Activated CD4-positive, alpha-beta memory T cell treated with anti-CD3 and anti-CD28 coated beads, Interleukin-2, amount 10 ng/mL, durations not matched to agents 7 days and 5 days (primary cell): ENCODE data around the gene TADA2A. TPM values are rescaled to one million over a fixed set of nuclear protein-coding genes. Genes with fewer than 3 reads are reported as not detected.
A peak's percentile ranks its signal among the peaks of the same experiment; 100 is the strongest.
"Not testable (repeated sequence)": the region's sequence is repeated elsewhere in the genome, so short reads cannot be mapped to it uniquely, and the experiment has no call there.

Experiments used
- CTCF ChIA-PET: fragments of 350-600 bp; sonication (Branson Sonifier 250); formaldehyde crosslinking; loops from one replicate; lab custom pipeline; 2021; ENCODE audit warnings: antibody characterized with exemption, inconsistent platforms; lab: Charles Lee
- POLR2A ChIA-PET: fragments of 350-600 bp; sonication (Branson Sonifier 250); formaldehyde crosslinking; loops from one replicate; lab custom pipeline; 2021; ENCODE audit warnings: antibody characterized with exemption; lab: Charles Lee
- DNase-seq: peaks from one replicate; pipeline ENCODE4 v3.0.0-alpha.2; 2020
- H3K27ac Mint-ChIP-seq: one replicate; pipeline ENCODE4 v1.8.0; 2021; ENCODE audit warnings: mild to moderate bottlenecking, mixed read lengths
- H3K27me3 Mint-ChIP-seq: one replicate; pipeline ENCODE4 v1.8.0; 2021; ENCODE audit warnings: mixed read lengths
- H3K36me3 Mint-ChIP-seq: one replicate; pipeline ENCODE4 v1.8.0; 2021; ENCODE audit warnings: low read depth, mixed read lengths
- H3K4me1 Mint-ChIP-seq: one replicate; pipeline ENCODE4 v1.8.0; 2021; ENCODE audit warnings: mixed read lengths
- H3K4me3 Mint-ChIP-seq: one replicate; pipeline ENCODE4 v1.8.0; 2021; ENCODE audit warnings: mild to moderate bottlenecking, mixed read lengths
- H3K9me3 Mint-ChIP-seq: one replicate; pipeline ENCODE4 v1.8.0; 2021; ENCODE audit warnings: mixed read lengths
- total RNA-seq, 2 experiments: library from RNA; stranded (reverse); gene quantifications; one replicate each; pipeline ENCODE4 v1.2.3, GENCODE V29; 2021

The TADA2A gene
- total RNA-seq, 2 experiments from 2014 or later: 42.5 to 43.0 TPM

GRCh38 chr17:37408145-37408479, 1.4 kb downstream of the TADA2A start:
- peaks cover 63% of the 10 kb centered on the region for H3K36me3 Mint-ChIP-seq
- not testable (repeated sequence) for DNase-seq, H3K27me3 Mint-ChIP-seq, H3K9me3 Mint-ChIP-seq
- ChIA-PET CTCF (interaction anchor here (1.4 to 1.9 kb wide), 3 partner anchors 20 to 35 kb away, joined by 4 to 11 read pairs (median 5); no protein-coding TSS in a partner anchor), POLR2A (interaction anchor here (0.6 to 2.9 kb wide), 18 partner anchors 10 to 806 kb away, joined by 3 to 91 read pairs (median 4); partner anchors contain the start of genes MRM1 and SYNRG)
- H3K4me3 Mint-ChIP-seq: peak overlapping the region; percentile 89
- H3K27ac Mint-ChIP-seq: peak overlapping the region; percentile 93
- H3K4me1 Mint-ChIP-seq: peaks cover 68% of the 10 kb centered on the region

DNA sequence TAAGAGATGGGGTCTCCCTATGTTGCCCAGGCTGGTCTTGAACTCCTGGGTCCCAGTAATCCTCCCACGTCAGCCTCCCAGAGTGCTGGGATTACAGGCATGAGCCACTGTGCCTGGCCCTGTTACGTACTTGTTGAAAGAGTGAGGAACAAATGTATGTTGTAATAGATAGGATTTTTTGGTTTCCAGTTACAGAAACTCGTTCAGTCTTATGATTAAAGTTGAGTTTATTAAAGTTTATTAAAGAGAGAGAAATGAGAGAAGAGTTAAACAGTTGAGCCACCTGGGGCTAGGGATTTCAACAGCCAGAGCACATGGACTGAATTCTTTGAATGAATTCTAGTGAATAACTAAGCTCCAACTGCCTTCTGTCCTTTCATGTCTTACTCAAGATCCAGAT, 3.7 kb downstream of the TADA2A start:
- ChIA-PET POLR2A (interaction anchor here (0.6 to 2.5 kb wide), 5 partner anchors 8 to 78 kb away, joined by 3 to 6 read pairs (median 4); no protein-coding TSS in a partner anchor), CTCF (interaction anchor here (1.4 to 1.6 kb wide), 2 partner anchors 9 to 52 kb away, joined by 3 to 4 read pairs; no protein-coding TSS in a partner anchor)
- Mint-ChIP-seq H3K9me3 (no peaks in the 10 kb centered on the region), H3K4me1 (peaks cover 56% of the 10 kb centered on the region), H3K27me3 (no peaks in the 10 kb centered on the region), H3K27ac (no peak overlapping the region), H3K4me3 (no peak overlapping the region), H3K36me3 (peaks cover 70% of the 10 kb centered on the region)
- no peak for DNase-seq

DNA sequence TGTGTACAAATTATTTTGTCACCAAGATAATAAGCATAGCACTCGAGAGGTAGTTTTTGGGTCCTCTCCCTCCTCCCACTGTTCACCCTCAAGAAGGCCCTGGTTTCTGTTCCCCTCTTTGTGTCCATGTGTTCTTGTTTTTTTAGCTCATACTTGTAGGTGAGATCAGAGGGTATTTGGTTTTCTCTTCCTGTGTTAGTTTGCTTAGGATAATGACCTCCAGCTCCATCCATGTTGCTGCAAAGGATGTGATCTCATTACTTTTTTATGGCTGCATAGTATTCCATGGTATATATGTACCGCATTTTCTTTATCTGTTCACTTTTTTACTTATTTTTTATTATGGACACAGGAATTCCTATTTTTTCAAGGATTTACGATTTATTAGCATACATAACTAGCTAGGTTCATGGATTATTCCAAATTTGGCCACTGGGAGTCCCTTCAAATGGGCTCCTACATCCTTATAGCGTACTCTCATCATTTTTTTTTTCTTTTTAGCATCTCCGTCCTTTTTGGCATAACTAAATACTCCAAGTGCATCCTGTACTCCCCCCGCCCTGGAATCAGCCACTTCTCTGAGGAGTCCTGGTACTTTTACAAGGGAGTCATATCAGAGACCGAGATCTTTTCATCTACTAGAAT, 7.3 kb downstream of the TADA2A start:
- Mint-ChIP-seq H3K27ac (no peak overlapping the region), H3K4me3 (no peak overlapping the region), H3K27me3 (no peaks in the 10 kb centered on the region), H3K36me3 (peaks cover 67% of the 10 kb centered on the region), H3K4me1 (peaks cover 34% of the 10 kb centered on the region), H3K9me3 (no peaks in the 10 kb centered on the region)
- POLR2A ChIA-PET: interaction anchor here (1.2 kb wide), 1 partner anchor 16 kb away, joined by 4 read pairs; no protein-coding TSS in a partner anchor
- no peak for DNase-seq
- CTCF ChIA-PET: interaction anchor here (0.6 to 1.4 kb wide), 4 partner anchors 13 to 41 kb away, joined by 3 to 5 read pairs (median 4); no protein-coding TSS in a partner anchor

DNA sequence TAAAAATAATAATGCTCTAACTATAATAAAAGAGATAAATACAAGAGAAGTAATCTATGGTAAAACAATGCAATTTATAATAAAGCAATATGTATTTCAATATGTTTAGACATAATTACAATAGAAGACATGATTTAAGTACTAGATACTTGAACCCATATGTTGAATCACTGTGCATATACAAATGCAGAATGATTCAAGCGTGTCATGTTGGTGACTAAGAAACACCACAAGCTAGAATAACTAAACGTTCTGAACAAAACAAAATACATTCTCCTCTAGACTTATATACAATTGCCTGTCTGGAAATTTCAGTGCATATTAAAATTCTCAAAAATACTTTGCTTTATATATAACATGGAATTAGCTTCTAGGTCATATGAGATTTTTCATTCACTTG, 11.2 kb downstream of the TADA2A start:
- no peak for DNase-seq
- H3K4me3 Mint-ChIP-seq: no peak overlapping the region
- POLR2A ChIA-PET: interaction anchor here (0.9 to 1.4 kb wide), 3 partner anchors 8 to 12 kb away, joined by 3 to 7 read pairs (median 5); partner anchors contain the start of genes ACACA and TADA2A
- no peaks in the 10 kb centered on the region for H3K27me3 Mint-ChIP-seq
- H3K27ac Mint-ChIP-seq: no peak overlapping the region
- CTCF ChIA-PET: interaction anchor here (0.6 kb wide), 1 partner anchor 20 kb away, joined by 3 read pairs; no protein-coding TSS in a partner anchor
- peaks cover 14% of the 10 kb centered on the region for H3K4me1 Mint-ChIP-seq
- H3K9me3 Mint-ChIP-seq: no peaks in the 10 kb centered on the region
- peaks cover 53% of the 10 kb centered on the region for H3K36me3 Mint-ChIP-seq

GRCh38 chr17:37422971-37423625, 16.4 kb downstream of the TADA2A start:
- Mint-ChIP-seq H3K36me3 (peaks cover 41% of the 10 kb centered on the region), H3K4me3 (no peak overlapping the region), H3K9me3 (no peaks in the 10 kb centered on the region), H3K4me1 (peaks cover 19% of the 10 kb centered on the region), H3K27ac (peak overlapping the region; percentile 57), H3K27me3 (no peaks in the 10 kb centered on the region)
- ChIA-PET POLR2A (interaction anchor here (0.6 to 1.3 kb wide), 5 partner anchors 13 to 137 kb away, joined by 3 to 4 read pairs (median 3); no protein-coding TSS in a partner anchor), CTCF (interaction anchor here (1.7 kb wide), 1 partner anchor 9 kb away, joined by 4 read pairs; no protein-coding TSS in a partner anchor)
- no peak for DNase-seq

DNA sequence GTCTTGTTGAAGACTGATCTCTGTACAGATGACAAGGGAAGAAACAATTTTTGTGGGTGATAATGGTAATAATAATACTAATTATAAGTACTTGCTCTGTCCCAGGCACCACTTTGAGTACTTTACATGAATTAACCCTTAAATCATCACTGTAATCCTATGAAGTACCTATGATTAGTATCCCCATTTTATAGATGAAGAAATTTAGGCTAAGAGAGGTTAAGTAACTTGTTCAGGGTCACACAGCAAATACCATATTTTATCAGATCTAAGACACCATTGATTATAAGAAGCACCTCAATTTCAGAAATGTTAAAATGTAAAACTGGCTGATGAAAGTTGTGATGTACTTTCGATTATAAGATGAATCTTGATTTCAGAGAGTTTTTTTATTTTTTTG, 18.6 kb downstream of the TADA2A start:
- CTCF ChIA-PET: interaction anchor here (0.5 kb wide), 1 partner anchor 539 kb away, joined by 3 read pairs; no protein-coding TSS in a partner anchor
- DNase-seq: no peak
- peaks cover 38% of the 10 kb centered on the region for H3K4me1 Mint-ChIP-seq
- H3K4me3 Mint-ChIP-seq: no peak overlapping the region
- no peak overlapping the region for H3K27ac Mint-ChIP-seq
- H3K9me3 Mint-ChIP-seq: no peaks in the 10 kb centered on the region
- POLR2A ChIA-PET: interaction anchor here (2.3 kb wide), 1 partner anchor 17 kb away, joined by 15 read pairs; the partner anchor contains the start of genes ACACA and TADA2A
- no peaks in the 10 kb centered on the region for H3K27me3 Mint-ChIP-seq
- peaks cover 52% of the 10 kb centered on the region for H3K36me3 Mint-ChIP-seq

DNA sequence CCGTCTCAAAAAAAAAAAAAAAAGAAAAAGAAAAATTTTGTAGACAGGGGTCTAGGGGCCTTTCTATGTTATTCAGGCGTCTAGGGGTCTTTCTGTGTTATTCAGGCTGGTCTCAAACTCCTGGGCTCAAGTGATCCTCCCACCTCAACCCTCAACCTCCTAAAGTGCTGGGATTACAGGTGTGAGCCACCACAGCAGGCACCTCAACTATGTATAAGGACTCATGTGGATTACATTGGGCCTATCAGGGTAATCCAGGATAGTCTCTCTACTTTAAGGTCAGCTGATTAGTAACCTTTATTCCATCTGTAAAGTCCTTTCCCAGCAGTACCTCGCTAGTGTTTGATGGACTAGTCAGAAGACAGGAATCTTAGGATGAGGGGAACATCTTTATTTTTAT, 22.4 kb downstream of the TADA2A start:
- Mint-ChIP-seq H3K9me3 (no peaks in the 10 kb centered on the region), H3K4me3 (no peak overlapping the region), H3K27ac (peak overlapping the region; percentile 99), H3K36me3 (peaks cover 55% of the 10 kb centered on the region), H3K4me1 (peaks cover 56% of the 10 kb centered on the region), H3K27me3 (no peaks in the 10 kb centered on the region)
- CTCF ChIA-PET: interaction anchor here (1.0 to 1.8 kb wide), 3 partner anchors 20 to 56 kb away, joined by 4 to 7 read pairs (median 6); no protein-coding TSS in a partner anchor
- POLR2A ChIA-PET: interaction anchor here (1.5 to 3.6 kb wide), 4 partner anchors 9 to 23 kb away, joined by 7 to 91 read pairs (median 22); partner anchors contain the start of genes ACACA and TADA2A
- DNase-seq: no peak

DNA sequence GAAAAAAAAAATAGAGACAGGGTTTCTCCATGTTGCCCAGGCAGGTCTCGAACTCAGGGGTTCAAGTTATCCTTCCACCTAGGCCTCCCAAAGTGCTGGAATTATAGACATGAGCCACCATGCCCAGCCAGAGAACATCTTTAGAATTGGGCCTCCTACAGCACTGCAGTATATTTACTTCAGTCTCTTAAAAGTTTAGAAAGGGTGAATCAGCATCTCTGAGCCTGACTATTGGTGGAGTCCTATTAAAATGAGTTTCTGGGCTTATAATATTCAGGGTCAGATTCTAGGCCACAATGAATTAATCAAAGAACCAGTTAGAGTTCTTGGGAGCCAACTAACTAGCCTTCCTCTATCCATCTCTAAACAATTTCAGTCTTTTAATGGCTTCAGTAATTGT, 22.8 kb downstream of the TADA2A start:
- ChIA-PET POLR2A (interaction anchor here (0.8 to 3.6 kb wide), 16 partner anchors 9 to 828 kb away, joined by 3 to 91 read pairs (median 5); partner anchors contain the start of genes ACACA, DUSP14, MRM1 and TADA2A), CTCF (interaction anchor here (1.0 to 1.8 kb wide), 6 partner anchors 9 to 180 kb away, joined by 4 to 11 read pairs (median 6); partner anchors contain the start of genes ACACA, SYNRG and TADA2A)
- Mint-ChIP-seq H3K27me3 (no peaks in the 10 kb centered on the region), H3K4me3 (peak overlapping the region; percentile 41), H3K27ac (peak overlapping the region; percentile 99), H3K36me3 (peaks cover 59% of the 10 kb centered on the region), H3K9me3 (no peaks in the 10 kb centered on the region), H3K4me1 (peaks cover 58% of the 10 kb centered on the region)
- no peak for DNase-seq

DNA sequence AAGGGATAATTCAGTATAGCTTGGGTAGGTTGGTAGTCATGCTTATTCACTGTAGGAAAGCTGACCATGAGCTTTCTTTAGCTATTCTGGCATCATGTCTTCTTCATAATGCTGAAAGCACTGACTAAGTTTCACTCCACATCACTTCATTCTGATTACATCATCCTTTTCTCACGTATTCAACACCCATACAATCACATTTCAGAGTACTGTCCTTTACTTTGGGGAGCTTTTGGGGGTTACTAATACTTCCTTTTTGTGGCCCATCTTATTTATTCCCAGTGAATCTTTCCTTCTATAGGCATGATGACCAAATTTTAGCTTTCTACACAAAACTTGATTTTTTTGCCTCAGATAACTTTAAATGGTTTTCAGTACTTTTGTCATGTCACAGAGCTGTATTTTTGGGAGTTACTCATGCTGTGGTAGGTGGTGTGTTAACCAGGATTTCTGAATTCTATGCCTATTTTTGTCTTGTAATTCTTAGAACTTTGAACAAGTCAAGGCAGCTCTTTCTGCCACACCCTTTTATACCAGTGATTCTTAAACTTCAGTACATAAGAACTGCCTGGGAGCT, 23.5 kb downstream of the TADA2A start:
- peak overlapping the region; percentile 99 for H3K27ac Mint-ChIP-seq
- ChIA-PET POLR2A (interaction anchor here (0.8 to 3.6 kb wide), 23 partner anchors 9 to 888 kb away, joined by 3 to 91 read pairs (median 4); partner anchors contain the start of genes ACACA, DUSP14, MRM1 and TADA2A), CTCF (interaction anchor here (0.8 to 1.8 kb wide), 9 partner anchors 8 to 179 kb away, joined by 3 to 11 read pairs (median 6); partner anchors contain the start of genes ACACA, SYNRG and TADA2A)
- H3K4me1 Mint-ChIP-seq: peaks cover 58% of the 10 kb centered on the region
- H3K36me3 Mint-ChIP-seq: peaks cover 61% of the 10 kb centered on the region
- peak overlapping the region; percentile 41 for H3K4me3 Mint-ChIP-seq
- H3K9me3 Mint-ChIP-seq: no peaks in the 10 kb centered on the region
- H3K27me3 Mint-ChIP-seq: no peaks in the 10 kb centered on the region
- no peak for DNase-seq

- DNase-seq: no peak
- Mint-ChIP-seq H3K4me1 (peaks cover 51% of the 10 kb centered on the region), H3K36me3 (peaks cover 53% of the 10 kb centered on the region), H3K27ac (no peak overlapping the region), H3K4me3 (no peak overlapping the region), H3K27me3 (no peaks in the 10 kb centered on the region), H3K9me3 (no peaks in the 10 kb centered on the region)
- ChIA-PET POLR2A (interaction anchor here (0.8 kb wide), 1 partner anchor 25 kb away, joined by 3 read pairs; the partner anchor contains the start of gene TADA2A), CTCF (interaction anchor here (2.1 kb wide), 1 partner anchor 10 kb away, joined by 4 read pairs; no protein-coding TSS in a partner anchor)
These were observed 26.0 kb downstream of the TADA2A start for GRCh38 chr17:37432671-37433070.

DNA sequence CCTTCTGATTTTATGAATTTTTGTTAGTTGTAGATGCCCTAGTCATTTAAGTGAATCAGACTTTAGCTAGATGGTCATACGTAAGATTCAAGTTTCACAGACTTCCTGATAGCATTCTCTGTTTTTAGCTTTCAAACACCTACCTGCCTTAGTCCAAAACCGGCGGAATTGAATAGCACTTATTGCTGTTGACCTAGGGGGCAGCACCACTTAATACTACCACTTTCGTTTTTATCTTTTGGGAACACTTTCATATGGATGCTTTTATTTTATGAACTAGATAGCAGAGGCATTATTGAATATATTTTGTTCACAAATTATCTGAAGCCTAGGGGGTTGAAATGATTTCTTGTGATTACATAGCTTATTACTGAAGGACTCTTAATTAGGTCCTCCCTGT, 31.5 kb downstream of the TADA2A start:
- no peaks in the 10 kb centered on the region for H3K27me3 Mint-ChIP-seq
- no peak for DNase-seq
- CTCF ChIA-PET: interaction anchor here (1.0 to 1.6 kb wide), 4 partner anchors 8 to 65 kb away, joined by 3 to 5 read pairs (median 4); no protein-coding TSS in a partner anchor
- H3K4me3 Mint-ChIP-seq: no peak overlapping the region
- H3K4me1 Mint-ChIP-seq: peaks cover 26% of the 10 kb centered on the region
- no peaks in the 10 kb centered on the region for H3K9me3 Mint-ChIP-seq
- H3K36me3 Mint-ChIP-seq: peaks cover 68% of the 10 kb centered on the region
- POLR2A ChIA-PET: interaction anchor here (1.0 to 4.1 kb wide), 4 partner anchors 8 to 80 kb away, joined by 4 to 26 read pairs (median 6); partner anchors contain the start of genes ACACA and TADA2A
- H3K27ac Mint-ChIP-seq: no peak overlapping the region
